GM23248 (cell line): ENCODE data around the gene GABPB2. TPM values are rescaled to one million over a fixed set of nuclear protein-coding genes. Genes with fewer than 3 reads are reported as not detected.

Experiments used
- DNase-seq: peaks from one replicate; pipeline ENCODE4 v3.0.0-alpha.2; 2015
- H2AFZ ChIP-seq: fragments of 200-600 bp; sonication (generic); 2 replicates; pipeline ENCODE4 v1.6.1; 2016; ENCODE audit warnings: antibody characterized with exemption
- H3F3A ChIP-seq: fragments of 200-600 bp; sonication (generic); 2 replicates; pipeline ENCODE4 v1.6.1; 2016; ENCODE audit warnings: mild to moderate bottlenecking, antibody characterized with exemption, mixed run types; ENCODE audit not compliant: insufficient read depth
- H3K27ac ChIP-seq: fragments of 200-600 bp; sonication (generic); 2 replicates; pipeline ENCODE4 v1.5.1; 2016; ENCODE audit warnings: mild to moderate bottlenecking
- H3K27me3 ChIP-seq: fragments of 200-600 bp; sonication (generic); replicated peaks from 2 replicates; pipeline ENCODE4 v1.6.1; 2016; ENCODE audit warnings: mild to moderate bottlenecking; ENCODE audit not compliant: insufficient read depth
- H3K36me3 ChIP-seq: fragments of 200-600 bp; sonication (generic); 2 replicates; pipeline ENCODE4 v1.6.1; 2016; ENCODE audit warnings: low read depth, mild to moderate bottlenecking
- H3K4me1 ChIP-seq: fragments of 200-600 bp; sonication (generic); 2 replicates; pipeline ENCODE4 v1.6.1; 2016; ENCODE audit warnings: mild to moderate bottlenecking; ENCODE audit not compliant: insufficient read depth
- H3K4me2 ChIP-seq: fragments of 200-600 bp; sonication (generic); one replicate; pipeline ENCODE4 v1.6.1; 2016; ENCODE audit warnings: mild to moderate bottlenecking; ENCODE audit not compliant: unreplicated experiment
- H3K4me3 ChIP-seq: fragments of 200-600 bp; sonication (generic); 2 replicates; pipeline ENCODE4 v1.5.1; 2016; ENCODE audit warnings: mild to moderate bottlenecking
- H3K79me2 ChIP-seq: fragments of 200-600 bp; sonication (generic); 2 replicates; pipeline ENCODE4 v1.6.1; 2016; ENCODE audit warnings: mild to moderate bottlenecking; ENCODE audit not compliant: insufficient read depth
- H3K9ac ChIP-seq: fragments of 200-600 bp; sonication (generic); 2 replicates; pipeline ENCODE4 v1.6.1; 2016; ENCODE audit warnings: mild to moderate bottlenecking
- H3K9me2 ChIP-seq: fragments of 200-600 bp; sonication (generic); 2 replicates; pipeline ENCODE4 v1.6.1; 2016; ENCODE audit warnings: mixed run types, mild to moderate bottlenecking, moderate library complexity; ENCODE audit not compliant: insufficient read depth
- H3K9me3 ChIP-seq: fragments of 200-600 bp; sonication (generic); one replicate; pipeline ENCODE4 v1.6.1; 2017; ENCODE audit warnings: low read depth
- H4K20me1 ChIP-seq: fragments of 200-600 bp; sonication (generic); 2 replicates; pipeline ENCODE4 v1.6.0; 2016; ENCODE audit not compliant: insufficient read depth
- EZH2 ChIP-seq: fragments of 200-600 bp; sonication (generic); IDR thresholded peaks from 2 replicates; pipeline ENCODE4 v1.6.1; 2018; ENCODE audit warnings: antibody characterized with exemption, mild to moderate bottlenecking; ENCODE audit not compliant: insufficient read depth, poor library complexity, severe bottlenecking
- EZH2phosphoT487 ChIP-seq: fragments of 200-600 bp; sonication (generic); IDR thresholded peaks from 2 replicates; pipeline ENCODE4 v1.6.1; 2018; ENCODE audit warnings: antibody characterized with exemption, moderate library complexity, mild to moderate bottlenecking, low read depth; ENCODE audit not compliant: insufficient read depth
- WGBS, 2 experiments: methylation state at CpG; one replicate each; pipeline ENCODE4 v1.1.6; 2015 to 2017; ENCODE audit warnings: low lambda C conversion rate in 2 of 2, low coverage in 1 of 2; ENCODE audit errors: missing lambda C conversion rate in 2 of 2; 5-methylcytosine and 5-hydroxymethylcytosine counted together
- in situ Hi-C: fragments of 300-500 bp; cut with MboI; formaldehyde crosslinking; loops from 2 replicates; pipeline ENCODE4 v1.15.0; 2020
- polyA plus RNA-seq: library from polyadenylated mRNA; unstranded; fragments of >200 nt; fragmentation: Nextera tagmentation; extraction: Ambion mirVana; gene quantifications from 2 replicates; pipeline ENCODE4 v1.2.1, GENCODE V29; 2016
- total RNA-seq: library from RNA; depleted of rRNA; stranded (reverse); fragments of >200 nt; shearing (Covaris generic); gene quantifications from 2 replicates; pipeline ENCODE4 v1.2.3, GENCODE V29; 2014

Gene GABPB2
- total and polyA plus RNA-seq, 2 experiments from 2014 or later, result 7.4 to 14.7 TPM

- Histone ChIP-seq H3K9me3 (no peaks in the 10 kb centered on the region), H4K20me1 (peaks cover 4% of the 10 kb centered on the region; the same call in 1 of the 2 replicates), H2AFZ (no peak overlapping the region), H3K4me3 (no peak overlapping the region), H3K9me2 (no peaks in the 10 kb centered on the region), H3K4me1 (peaks cover 25% of the 10 kb centered on the region), H3K9ac (peak overlapping the region; percentile 92), H3F3A (peaks cover 58% of the 10 kb centered on the region), H3K36me3 (peaks cover 52% of the 10 kb centered on the region), H3K79me2 (peaks cover 73% of the 10 kb centered on the region), H3K27me3 (no peaks in the 10 kb centered on the region), H3K4me2 (peak overlapping the region; percentile 97), H3K27ac (no peak overlapping the region)
- 36 to 67% methylated on average over 1 to 2 of the region's 2 CpGs for WGBS, 2 experiments
- TF ChIP-seq EZH2 (no peak), EZH2phosphoT487 (no peak)
- no peak for DNase-seq
- in situ Hi-C loops, result no loop called here
Observed at GRCh38 chr1:151055581-151055980, 15.0 kb upstream of the GABPB2 start.

DNA sequence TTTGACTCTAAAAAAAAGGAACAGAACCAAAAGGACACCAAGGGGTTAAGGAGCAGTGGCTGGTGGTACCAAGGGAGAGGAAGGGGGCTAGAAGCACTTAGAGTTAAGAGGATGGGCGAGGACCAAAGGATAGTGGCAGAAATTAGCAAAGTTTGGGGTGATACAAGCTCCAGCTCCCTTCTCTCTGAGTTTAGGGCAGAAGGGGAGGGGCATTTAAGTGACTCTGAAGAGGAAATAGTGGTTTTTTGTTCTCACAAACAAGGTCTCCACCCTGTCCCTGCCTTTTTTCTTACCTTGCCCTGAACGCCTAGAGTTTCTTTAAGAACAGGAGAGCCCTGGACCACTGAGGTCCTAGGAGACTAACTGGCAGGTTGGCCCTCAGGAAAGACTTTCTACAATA is 14.4 kb upstream of the GABPB2 start:
- Histone ChIP-seq H3K4me3 (peak overlapping the region; percentile 90), H3K9ac (peak overlapping the region; percentile 92), H3K4me1 (peaks cover 31% of the 10 kb centered on the region), H3K27me3 (no peaks in the 10 kb centered on the region), H3K9me2 (no peaks in the 10 kb centered on the region), H3F3A (peaks cover 52% of the 10 kb centered on the region), H4K20me1 (peaks cover 4% of the 10 kb centered on the region; the same call in 1 of the 2 replicates), H3K9me3 (no peaks in the 10 kb centered on the region), H2AFZ (no peak overlapping the region), H3K79me2 (peaks cover 79% of the 10 kb centered on the region), H3K4me2 (peak overlapping the region; percentile 97), H3K36me3 (peaks cover 47% of the 10 kb centered on the region), H3K27ac (peak overlapping the region; percentile 5; the same call in 1 of the 2 replicates)
- in situ Hi-C loops, result no loop called here
- TF ChIP-seq EZH2 (no peak), EZH2phosphoT487 (no peak)
- 72 to 73% methylated on average over 2 of the region's 2 CpGs for WGBS, 2 experiments
- DNase-seq, result peak; percentile 28

DNA sequence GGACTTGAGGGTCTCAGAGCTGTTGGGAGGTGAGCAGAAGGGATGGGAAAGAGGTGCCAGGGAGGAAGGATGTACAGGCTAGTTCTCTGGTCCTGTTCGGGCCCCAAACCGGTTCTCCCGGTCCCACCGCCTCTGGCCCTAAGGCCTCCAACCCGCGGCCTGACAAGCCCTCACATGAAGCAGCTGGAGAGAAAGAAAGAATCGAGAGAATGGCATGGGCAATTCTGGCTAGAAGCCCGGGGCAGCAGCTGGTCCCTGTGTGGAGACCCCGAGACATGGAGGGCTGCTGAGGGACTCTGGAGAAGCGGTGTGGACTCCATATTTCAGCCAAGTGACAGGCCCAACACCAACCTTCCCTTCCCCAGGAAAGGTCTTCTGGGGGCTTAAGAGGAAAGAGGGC is 11.9 kb upstream of the GABPB2 start:
- Histone ChIP-seq H3K9me3 (no peaks in the 10 kb centered on the region), H3K9me2 (no peaks in the 10 kb centered on the region), H4K20me1 (peaks cover 4% of the 10 kb centered on the region; the same call in 1 of the 2 replicates), H2AFZ (0 out of 2 replicates have a peak overlapping the region, but pooled peaks have one; percentile 91), H3K79me2 (peaks cover 92% of the 10 kb centered on the region), H3K4me1 (peaks cover 46% of the 10 kb centered on the region), H3K27me3 (no peaks in the 10 kb centered on the region), H3K36me3 (peaks cover 23% of the 10 kb centered on the region), H3K4me2 (peak overlapping the region; percentile 97), H3K4me3 (peak overlapping the region; percentile 90), H3F3A (peaks cover 32% of the 10 kb centered on the region), H3K27ac (peak overlapping the region; percentile 74), H3K9ac (peak overlapping the region; percentile 92)
- in situ Hi-C loops, result no loop called here
- TF ChIP-seq EZH2phosphoT487, result no peak
- TF ChIP-seq EZH2, result no peak
- peak; percentile 52 for DNase-seq
- 0 to 1% methylated on average over 10 of the region's 10 CpGs for WGBS, 2 experiments

- H3K36me3 ChIP-seq, result peaks cover 16% of the 10 kb centered on the region
- TF ChIP-seq EZH2phosphoT487 (no peak), EZH2 (no peak)
- no peaks in the 10 kb centered on the region for H3K27me3 ChIP-seq
- H3K27ac ChIP-seq, result peak within 1 kb of the TSS; percentile 74
- WGBS, 2 experiments, result 0% methylated on average over 39 to 47 of the region's 58 CpGs
- peak within 1 kb of the TSS; percentile 97 for H3K4me2 ChIP-seq
- in situ Hi-C loops, result no loop called here
- peak; percentile 94 for DNase-seq
- no peaks in the 10 kb centered on the region for H3K9me3 ChIP-seq
- H4K20me1 ChIP-seq, result peaks cover 4% of the 10 kb centered on the region; the same call in 1 of the 2 replicates
- peaks cover 29% of the 10 kb centered on the region for H3F3A ChIP-seq
- H3K79me2 ChIP-seq, result peaks cover 91% of the 10 kb centered on the region
- H3K4me1 ChIP-seq, result peaks cover 46% of the 10 kb centered on the region
- peak within 1 kb of the TSS; percentile 92 for H3K9ac ChIP-seq
- H3K4me3 ChIP-seq, result peak within 1 kb of the TSS; percentile 90
- H3K9me2 ChIP-seq, result no peaks in the 10 kb centered on the region
- H2AFZ ChIP-seq, result peak within 1 kb of the TSS; percentile 91
Observed at GRCh38 chr1:151059109-151060006, 11.2 kb upstream of the GABPB2 start, which contains the start of gene CDC42SE1. CDC42SE1 (minus strand) TSS chr1:151059622; CDS start chr1:151055730, 3,892 bp downstream.
